ENCODE measurements around the gene REEP3.

The REEP3 gene

DNA sequence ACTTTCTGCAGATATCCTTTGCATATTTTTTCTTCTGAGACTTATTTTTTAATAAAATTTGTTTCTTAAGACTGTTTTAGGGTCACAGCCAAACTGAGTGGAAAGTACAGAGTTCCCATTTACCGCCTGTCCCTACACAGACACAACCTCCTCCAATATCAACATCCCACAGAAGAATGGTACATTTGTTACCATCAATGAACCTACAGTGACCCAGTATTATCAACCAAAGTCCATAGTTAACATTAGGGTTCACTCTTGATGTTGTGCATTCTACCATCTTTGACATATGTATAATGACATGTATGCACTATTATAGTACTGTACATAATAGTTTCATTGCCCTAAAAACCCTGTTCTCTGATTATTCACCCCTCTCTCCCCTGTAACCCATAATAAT is 14.6 kb upstream of the REEP3 start:
- DNase-seq (ENCODE audit: low read depth, low spot score) = no peak

- peak; percentile 46 for DNase-seq (ENCODE audit: low read depth, low spot score)
These were observed 6.0 kb upstream of the REEP3 start for GRCh38 chr10:63515002-63515763.

GRCh38 chr10:63516207-63516606 is 5.0 kb upstream of the REEP3 start:
- DNase-seq (ENCODE audit: low read depth, low spot score) = no peak

GRCh38 chr10:63518690-63519288 is 2.4 kb upstream of the REEP3 start:
- DNase-seq (ENCODE audit: low read depth, low spot score) = no peak

DNA sequence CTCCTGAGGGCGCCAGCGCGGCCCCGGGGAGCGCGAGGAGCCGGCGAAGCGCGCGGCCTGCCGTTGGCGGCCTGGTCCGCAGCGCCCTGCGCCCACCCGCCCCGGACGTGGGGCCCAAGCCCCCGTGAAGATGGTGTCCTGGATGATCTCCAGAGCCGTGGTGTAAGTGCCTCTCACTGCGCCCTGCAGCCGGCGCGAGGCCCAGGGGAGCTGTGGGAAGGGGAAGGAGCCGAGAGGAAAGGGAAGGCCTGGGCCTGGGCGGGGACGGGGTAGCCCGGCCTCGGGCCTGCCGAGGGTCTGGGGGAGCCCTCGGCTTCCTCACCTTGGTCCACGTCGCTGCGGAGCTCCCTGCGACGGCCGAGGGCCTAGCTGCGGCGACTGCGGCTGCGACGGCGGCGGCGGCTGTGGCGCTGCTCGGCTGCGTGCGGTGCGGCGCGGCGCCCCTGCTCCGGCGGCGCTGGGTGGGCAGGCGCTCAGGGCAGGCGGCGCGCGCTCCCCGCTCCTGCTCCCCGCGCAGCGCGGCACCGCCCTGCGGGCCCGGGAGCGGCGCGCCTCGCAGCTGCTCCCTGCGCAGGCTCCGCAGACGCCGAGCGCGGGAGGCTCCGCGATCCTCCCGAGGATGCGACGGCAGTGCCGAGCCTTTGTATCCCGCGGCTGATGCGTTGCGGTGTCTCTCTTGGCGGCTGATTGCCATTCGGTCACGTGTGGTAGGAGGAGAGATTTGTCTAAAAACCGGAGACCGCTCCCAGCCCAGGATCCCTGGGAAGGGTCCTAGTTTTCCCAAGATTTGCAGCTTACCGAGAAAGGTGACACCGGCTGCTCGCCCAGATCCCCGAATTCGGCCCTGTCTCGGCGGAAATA is 445 bp downstream of the REEP3 start:
- peak; percentile 91 for DNase-seq (ENCODE audit: low read depth, low spot score)

DNA sequence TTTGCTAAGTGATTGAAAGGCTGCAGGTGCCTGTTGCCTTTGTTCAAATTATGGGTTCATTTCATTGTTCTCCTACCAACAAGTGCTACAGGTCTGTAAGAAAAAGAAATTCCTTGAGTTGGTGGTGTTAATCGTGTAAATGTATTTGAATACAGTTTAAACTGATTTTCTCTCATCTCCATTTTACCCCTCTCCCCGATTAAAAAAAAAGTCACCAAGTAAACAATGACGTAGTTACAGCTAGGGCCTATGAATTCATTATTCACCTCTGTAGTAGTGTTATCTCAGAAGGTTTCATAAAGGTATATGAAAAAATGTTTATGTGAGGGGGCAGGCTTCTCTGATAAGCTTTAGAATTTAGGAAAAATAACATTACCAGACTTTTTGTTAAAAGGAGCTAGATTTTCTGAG is 1.1 kb downstream of the REEP3 start:
- no peak for DNase-seq (ENCODE audit: low read depth, low spot score)

- DNase-seq (ENCODE audit: low read depth, low spot score) = no peak
These were observed 1.8 kb downstream of the REEP3 start for GRCh38 chr10:63522995-63523394.

GRCh38 chr10:63525021-63525420 is 3.8 kb downstream of the REEP3 start:
- no peak for DNase-seq (ENCODE audit: low read depth, low spot score)

- DNase-seq (ENCODE audit: low read depth, low spot score) = no peak
These were observed 6.2 kb downstream of the REEP3 start for GRCh38 chr10:63527401-63527800.

GRCh38 chr10:63528084-63528744 is 7.0 kb downstream of the REEP3 start:
- DNase-seq (ENCODE audit: low read depth, low spot score) = no peak

- no peak for DNase-seq (ENCODE audit: low read depth, low spot score)
These were observed 9.2 kb downstream of the REEP3 start for GRCh38 chr10:63530409-63530808.

DNA sequence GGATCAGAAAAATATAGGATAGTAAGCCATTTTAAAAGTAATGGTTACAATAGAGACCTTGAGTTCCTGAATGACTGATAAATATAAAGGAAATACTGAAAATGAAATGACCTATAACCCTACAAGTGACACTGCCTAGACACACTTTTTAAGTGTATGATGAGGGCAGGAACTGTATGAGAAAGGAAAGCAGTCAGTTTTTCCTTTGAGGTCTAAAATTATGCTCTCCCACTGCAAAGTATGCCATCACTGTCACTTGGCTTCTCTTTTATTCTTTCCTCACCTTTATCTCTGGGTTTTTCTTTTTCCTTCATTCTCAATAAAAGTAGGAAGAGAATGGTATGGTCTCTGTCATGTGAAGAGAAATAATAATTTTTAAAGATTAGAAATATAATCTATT is 13.5 kb downstream of the REEP3 start:
- no peak for DNase-seq (ENCODE audit: low read depth, low spot score)

GRCh38 chr10:63536698-63537097 is 15.5 kb downstream of the REEP3 start:
- no peak for DNase-seq (ENCODE audit: low read depth, low spot score)

DNA sequence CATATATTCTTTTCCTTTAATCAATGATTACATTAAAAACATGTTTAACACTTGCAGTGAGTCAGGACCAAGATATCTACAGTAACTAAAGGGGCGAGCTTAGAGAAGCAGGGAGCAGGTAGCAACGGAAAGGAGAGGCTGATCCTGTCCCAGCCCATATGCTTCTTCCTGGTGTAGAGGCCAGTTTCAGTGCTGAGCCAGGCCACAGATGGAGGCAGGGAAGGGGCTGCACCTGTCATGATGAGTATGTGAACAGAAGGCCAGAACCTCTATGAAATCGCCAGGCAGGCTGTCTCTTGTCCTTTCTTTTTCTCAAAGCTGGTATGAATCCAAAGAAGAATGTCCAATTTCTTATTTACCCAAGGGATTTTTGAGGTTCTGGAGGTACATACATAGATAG is 16.3 kb downstream of the REEP3 start:
- DNase-seq (ENCODE audit: low read depth, low spot score) = no peak

DNA sequence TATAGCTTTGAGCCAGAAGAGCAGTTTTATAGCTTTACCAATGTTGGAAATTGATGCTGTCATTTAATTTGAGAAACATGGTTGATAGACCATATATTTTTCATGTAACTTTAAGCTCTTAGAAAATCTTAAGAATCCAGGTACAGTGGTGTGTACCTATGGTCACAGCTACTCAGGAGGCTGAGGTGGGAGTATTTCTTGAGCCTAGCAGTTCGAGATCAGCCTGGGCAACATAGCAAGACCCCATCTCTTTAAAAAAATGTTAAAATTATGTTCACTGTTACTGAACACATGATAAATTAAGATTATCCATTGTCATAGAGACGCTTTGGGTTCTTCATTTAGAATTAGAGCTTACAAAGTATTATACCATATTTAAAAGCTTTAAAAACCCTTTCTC is 18.2 kb downstream of the REEP3 start:
- DNase-seq (ENCODE audit: low read depth, low spot score) = no peak

DNA sequence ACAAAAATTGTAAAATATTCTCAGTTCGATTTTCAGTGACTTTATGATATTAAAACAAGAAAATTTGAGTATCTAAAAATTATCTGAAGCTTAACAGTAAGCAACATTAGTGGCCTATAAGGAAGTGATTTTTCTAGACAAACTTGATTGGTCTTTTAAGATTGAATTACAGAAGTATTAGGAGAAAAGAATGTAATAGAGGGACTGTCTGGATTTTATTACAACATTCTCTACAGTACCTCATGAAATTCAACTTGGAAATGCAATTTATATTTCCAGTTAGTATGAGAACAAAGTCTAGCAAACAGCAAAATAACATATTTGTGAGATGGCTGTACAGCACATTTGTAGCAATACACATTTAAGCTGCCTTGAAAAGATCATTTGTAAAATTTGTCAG is 18.8 kb downstream of the REEP3 start:
- DNase-seq (ENCODE audit: low read depth, low spot score) = no peak

GRCh38 chr10:63542835-63543575 is 21.8 kb downstream of the REEP3 start:
- DNase-seq (ENCODE audit: low read depth, low spot score) = peak; percentile 28

GRCh38 chr10:63543576-63543962 is 22.4 kb downstream of the REEP3 start:
- DNase-seq (ENCODE audit: low read depth, low spot score) = no peak

GRCh38 chr10:63544418-63544817 is 23.2 kb downstream of the REEP3 start:
- no peak for DNase-seq (ENCODE audit: low read depth, low spot score)

DNA sequence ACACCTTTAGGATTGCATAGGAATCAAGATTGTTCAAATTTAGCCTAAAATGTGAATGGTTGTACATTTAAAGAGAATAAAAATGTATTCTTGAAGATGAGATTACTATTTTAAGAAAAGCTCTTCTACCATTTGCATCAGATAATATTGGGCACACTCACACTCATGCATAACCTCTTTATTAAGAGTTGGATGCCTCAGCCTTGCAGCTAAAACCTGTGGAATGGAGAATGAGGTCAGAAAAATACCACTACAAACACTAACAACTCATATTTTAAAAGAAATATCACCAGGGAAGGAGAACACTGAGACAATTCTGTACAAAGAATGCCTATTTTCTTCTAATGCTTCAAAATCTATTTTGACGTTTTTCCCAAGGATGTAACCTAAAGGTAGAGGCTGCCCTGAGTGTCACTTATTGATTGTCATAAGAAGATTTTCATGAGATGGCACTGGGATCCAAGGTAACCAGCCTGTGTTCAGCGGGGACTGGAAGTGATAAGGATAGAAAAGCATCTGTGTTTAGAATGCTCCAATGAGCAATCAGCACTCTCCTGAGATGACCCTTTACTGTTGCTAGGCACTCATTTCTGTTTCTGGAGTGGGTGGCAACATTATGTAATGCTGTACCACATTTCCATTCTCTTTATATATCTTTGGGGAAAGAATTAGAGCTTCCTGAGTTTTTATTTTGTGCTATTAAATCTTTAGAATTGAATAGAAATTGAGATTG is 26.6 kb downstream of the REEP3 start:
- DNase-seq (ENCODE audit: low read depth, low spot score) = no peak

DNA sequence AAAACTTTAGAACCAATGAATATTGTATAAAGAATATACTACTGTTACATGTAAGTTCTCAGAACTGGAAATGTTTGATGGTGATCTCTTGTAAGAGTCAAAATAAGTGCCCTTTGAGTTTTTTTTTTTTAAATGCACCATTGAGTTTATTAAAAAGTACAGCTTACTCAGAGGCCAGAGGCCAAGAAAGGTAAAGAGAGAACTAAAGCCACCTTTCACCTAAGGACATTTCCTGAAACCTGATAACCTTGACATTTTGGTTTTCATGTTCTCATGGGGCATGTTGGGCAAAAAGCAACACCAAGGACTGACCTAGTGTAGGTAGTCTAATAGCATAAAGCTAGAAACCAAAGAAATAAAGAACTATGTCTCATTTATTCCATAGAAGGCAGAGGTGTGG is 27.7 kb downstream of the REEP3 start:
- no peak for DNase-seq (ENCODE audit: low read depth, low spot score)
